GM21619 (cell line): ENCODE data around the gene GRAPL.
"Not testable (repeated sequence)": the region's sequence is repeated elsewhere in the genome, so short reads cannot be mapped to it uniquely, and the experiment has no call there.

Experiments used
- ATAC-seq: cut with Tn5 transposase; IDR thresholded peaks from one replicate; pipeline ENCODE4 v1.9.1; 2021; ENCODE audit not compliant: unreplicated experiment

Gene GRAPL

DNA sequence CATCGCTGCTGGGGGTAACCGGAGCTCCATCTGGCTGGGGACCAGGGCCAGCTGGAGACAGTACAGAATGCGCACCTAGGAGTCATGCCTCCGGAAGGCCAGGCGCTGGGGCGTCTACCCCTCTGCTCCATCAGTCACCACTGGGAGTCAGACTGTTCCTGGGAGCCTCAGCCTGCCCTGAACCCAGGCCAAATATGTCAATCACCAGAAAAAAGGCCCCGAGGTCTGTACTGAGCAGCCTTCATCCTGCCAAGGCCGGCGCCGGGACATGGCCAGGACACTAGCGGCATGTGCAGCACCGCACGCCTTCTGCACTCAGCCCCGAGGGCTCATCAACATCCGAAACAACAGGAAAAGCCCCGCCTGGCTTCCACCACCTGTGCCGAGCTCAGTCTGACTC is 8.7 kb downstream of the GRAPL start:
- ATAC-seq: peak; percentile 20

DNA sequence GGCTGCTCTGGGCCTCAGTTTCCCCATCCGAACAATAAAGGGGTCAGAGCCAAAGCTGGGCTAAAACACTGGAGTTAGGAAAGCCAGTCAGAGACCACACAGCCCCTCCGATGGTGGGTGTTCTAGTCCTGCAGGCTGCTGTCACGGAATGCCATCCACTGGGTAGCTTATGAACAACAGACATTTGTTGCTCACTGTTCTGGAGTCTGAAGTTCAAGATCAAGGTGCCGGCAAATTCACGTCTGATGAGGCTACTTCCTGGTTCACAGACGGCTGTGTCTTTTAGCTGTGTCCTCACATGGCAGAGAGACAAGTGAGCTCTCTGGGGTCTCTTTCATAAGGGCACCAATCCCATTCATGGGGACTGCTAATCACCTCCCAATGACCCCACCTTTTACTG is 9.2 kb downstream of the GRAPL start:
- not testable (repeated sequence) for ATAC-seq

DNA sequence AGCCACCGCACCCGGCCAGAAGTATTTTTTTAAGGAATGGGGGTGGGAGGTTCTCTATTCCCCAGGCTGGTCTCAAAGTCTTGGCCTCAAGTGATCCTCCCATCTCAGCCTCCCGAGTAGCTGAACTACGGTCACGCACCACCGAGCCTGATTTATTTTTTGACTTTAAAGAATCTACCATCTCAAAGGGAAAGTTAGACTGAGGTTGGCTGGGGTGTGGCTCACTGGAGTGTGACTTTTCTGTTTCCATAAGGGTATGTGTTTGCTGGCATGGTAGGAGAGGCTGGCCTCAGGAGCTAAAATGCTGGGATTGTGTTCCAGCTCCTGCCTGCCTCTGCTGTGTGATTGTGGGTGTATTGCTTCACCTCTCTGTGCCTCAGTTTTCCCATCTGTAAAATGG is 10.6 kb downstream of the GRAPL start:
- ATAC-seq: peak; percentile 25

DNA sequence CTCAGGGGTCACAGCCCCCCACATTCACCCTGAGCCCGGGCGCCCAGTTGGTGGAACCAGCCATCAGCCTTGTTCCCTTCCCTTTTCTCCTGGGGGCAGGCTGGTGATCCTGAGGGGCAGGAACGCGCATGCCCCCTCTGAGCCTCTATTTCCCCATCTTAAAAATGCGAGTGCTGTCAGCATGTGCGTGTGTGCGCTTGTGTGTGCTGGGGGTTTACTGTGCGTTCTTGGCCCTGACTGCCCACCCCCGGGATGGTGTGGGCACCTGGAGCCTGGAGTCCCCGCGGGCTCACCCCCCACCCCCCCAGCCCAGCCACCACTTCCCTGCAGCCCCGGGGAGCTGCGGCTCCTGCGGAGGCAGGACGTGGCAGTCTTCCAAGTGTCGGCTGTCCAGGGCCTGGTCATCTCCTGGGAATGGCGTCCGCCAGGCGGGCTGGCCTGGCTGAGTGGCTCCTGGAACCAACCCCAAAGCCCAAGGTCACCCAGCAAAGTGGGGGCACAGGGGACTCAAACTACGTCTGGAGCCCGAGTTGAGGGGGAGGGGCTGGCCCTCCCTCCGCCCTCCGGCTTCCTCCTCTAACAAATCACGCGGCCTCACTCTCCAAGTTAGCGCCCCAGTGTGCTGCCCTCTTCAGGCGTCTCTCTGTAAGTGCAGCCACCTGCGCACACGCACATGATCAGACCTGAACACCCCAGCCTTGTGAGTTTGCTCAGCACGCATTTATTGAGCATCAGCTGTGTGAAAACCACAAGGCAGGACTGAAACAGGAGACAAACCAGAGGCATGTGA is 14.2 kb downstream of the GRAPL start:
- ATAC-seq: not testable (repeated sequence)

DNA sequence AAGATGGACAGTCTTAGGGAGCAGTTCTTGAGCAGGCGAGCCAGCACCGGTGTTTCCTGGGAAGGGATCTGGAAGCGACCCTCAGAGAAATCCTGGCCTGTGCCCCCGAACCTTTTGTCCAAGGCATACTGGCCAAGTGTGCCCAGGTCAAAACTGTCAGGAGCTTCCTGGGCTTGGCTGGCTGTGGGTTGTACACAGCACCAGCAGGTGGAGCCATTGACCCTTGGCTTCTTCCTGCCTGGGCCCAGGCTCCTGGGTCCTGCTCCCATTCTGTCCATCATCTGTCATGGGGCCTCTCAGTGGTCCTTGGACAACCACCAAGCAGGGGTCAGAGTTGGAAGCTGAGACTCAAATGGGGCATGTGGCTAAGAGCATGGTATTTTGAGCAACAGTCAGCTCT is 15.0 kb downstream of the GRAPL start:
- ATAC-seq: not testable (repeated sequence)

DNA sequence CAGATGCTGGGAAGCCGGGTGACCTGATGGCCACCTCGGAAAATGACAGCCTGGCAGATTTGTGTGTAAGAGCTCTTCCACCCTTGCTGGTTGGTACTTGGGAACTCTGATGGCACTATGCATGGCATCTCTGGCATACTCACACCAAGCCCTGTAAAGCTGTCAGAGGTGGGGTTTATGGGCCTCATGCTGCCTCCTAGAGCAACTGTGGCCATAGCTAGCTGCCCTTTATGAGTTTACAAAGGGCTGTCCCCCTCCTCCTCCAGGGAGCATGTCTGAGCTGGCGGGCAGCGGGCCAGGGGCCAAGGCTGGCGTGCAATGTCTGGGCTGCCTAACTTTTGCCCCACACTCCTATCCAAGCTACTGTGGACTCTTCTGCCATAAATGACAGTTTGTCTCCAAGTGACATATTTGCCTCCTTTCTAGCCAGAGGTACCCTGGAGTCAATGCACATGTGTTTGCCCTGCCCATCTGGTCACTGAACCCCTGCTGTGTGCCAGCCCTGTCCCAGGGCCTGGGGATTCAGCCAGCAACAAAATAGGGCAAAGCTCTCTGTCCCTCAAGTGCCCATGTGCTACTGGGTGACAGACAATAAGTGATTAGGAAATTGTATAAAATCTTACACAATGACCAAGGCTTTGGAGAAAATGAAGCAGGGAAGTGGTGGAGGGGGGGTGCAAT is 15.8 kb downstream of the GRAPL start:
- not testable (repeated sequence) for ATAC-seq

DNA sequence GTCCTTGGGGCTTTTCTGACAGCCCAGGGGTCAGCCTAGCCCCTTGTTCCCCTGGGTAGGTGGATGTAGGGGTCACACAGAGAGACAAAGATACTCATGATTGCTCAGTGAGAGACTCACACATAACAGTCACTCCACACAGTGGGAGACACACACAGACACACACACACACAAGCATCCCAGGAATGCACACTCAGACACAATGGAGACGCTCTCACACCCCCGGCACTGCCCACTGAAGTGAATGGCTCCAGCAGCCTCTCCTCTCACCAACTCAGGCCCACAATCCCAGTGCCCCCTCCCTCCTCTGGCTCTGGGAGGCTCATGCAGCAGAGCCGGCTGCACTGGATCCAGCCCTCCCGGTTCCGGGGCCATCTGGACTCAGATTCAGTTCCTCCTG is 17.0 kb downstream of the GRAPL start:
- ATAC-seq: not testable (repeated sequence)

DNA sequence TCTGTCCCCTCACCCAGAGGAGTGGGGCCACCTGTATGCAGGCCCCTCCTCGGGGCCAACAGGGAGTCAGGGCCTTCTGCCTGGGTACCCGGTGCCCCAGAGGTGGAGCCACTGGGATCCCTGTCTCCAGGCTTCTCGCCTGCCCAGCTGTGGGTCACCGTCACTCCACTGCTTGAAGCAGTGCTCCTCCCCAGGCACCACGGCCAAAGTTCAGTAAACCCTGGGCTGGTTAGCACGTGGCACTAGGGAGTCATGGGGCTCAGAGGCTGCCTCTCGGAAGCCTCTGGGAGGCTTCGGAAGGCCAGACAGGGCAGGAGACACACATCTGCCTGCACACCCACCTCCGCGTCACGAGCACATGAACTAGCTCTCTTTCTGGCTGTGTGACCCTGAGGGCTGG is 18.1 kb downstream of the GRAPL start:
- not testable (repeated sequence) for ATAC-seq

DNA sequence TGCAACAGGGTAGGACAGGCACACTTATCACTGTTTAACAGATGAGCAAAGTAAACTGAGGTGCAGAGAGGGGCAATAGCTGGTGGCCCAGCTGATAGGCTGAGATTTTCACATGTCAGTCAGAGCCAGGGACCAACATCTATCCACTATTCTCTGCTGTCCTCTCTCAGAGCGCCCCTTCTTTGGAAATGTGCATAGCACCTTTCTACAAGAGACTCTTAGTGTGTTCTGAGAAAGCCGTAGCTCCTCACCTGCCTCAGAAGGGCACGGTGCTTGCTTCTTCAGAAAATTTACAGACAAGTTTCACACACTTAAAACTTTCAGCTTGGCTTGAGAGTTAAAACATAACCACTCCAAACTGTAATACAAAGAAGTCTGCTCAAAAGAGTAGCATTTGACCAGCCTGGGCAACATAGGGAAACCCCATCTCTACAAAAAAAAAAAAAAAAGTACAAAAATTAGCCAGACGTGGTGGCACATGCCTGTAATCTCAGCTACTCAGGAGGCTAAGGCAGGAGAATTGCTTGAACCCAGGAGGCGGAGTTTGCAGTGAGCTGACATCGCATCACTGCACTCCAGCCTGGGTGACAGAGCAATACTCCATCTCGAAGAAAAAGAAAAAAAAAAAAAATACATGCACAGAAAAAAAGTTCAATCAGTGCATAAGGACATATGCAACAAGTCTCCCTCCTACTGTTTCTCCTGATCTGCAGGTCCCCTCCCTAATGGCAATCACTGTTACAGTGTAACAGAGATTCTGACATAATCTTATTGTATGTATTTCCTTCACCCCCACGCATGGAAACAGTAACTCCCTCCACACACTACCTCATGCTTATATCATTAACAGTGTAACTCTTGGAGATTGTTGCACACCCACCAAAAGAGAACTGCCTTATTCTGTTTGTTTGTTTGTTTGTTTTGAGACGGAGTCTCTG is 23.6 kb downstream of the GRAPL start:
- not testable (repeated sequence) for ATAC-seq

DNA sequence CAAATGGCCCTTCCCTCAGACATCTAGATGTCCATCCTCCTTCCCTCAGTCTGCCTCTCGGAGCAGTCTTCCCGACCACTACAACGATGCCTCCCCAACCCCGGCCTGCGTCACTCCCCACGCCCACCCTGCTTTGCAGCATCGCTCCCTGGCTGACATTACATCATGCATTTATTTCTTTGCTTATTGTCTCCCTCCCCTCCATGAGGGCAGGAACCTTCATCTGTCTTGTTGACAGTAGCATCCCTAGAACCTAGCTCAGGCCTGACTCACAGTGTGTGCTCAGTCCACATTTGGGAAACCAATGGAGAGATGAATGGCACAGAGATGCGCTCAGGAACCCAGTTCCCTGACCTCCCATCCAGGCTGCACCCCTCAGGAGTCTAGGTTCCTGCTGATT is 30.2 kb downstream of the GRAPL start:
- ATAC-seq: not testable (repeated sequence)

DNA sequence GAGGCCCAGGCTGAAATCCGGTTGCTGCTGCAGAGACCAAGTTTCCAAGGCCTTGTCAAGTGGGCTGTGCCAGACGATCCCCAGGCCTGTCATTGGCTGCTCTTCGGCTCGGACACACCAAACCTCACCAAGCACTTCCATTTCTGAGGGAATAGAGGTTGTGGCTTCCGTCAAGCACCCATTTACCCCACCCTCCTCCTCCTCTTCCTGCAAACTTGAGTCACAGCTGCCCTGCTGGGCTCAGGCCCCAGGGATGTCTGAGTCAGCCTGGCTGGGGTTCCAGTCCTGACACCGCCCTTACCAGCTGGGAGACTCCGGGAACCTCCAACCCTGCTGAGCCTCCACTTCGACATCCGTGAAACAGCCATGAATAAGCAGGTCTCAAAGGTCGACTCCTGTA is 31.1 kb downstream of the GRAPL start:
- not testable (repeated sequence) for ATAC-seq

DNA sequence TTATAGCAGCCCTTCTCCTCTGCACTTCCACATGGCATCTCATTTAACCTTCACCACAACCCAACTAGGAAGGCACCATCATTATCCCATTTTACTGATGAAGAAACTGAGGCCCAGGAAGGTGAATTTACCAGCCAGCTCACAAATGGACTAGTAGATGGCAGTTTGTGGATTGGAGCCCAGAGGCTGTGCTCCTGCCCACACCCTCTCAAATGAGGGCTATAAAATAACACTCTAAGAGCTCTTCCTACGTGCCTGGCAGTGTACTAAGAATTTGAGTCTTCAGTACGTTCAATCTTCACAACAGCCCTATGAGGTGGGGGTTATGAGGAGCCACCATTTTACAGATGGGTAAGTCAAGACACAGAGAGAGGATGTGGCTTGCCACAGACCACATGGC is 31.5 kb downstream of the GRAPL start:
- not testable (repeated sequence) for ATAC-seq

DNA sequence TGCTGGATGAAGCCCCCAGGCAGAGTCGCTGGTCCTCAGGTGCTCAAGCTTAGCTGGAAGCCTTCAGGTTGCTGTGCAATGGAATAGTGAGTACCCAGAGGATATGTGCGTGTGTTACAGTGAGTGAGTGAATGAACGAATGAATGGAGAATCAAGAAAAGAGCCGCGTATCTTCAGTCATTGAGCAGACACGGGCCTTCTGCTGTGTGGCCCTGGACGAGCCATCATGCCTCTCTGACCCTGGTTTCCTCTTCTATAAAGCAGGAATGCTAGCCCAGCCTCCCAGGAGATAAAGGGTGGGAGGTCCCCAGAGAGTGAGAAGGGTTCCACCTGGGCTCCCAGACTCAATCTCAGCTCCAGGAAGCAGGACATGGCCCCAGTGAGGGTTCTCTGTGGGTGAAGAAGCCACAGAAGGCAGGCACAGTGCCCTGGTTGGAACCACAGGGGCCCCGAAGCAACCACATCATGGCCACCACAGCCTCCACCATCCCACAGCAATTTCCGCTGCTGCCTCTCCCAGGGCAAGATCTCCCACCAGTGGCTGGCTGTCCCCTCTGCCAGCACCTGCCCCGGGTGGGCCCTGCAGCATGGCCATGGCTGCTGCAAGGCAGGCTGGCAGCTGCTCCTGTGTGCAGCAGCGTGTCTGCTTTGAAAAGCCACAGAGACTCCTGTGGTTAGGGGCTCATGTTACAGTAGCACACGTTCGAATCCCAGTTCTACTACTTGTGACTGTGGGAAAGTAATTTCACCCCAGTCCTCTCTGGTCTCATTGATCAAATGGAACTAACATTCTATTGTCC is 34.1 kb downstream of the GRAPL start:
- ATAC-seq: peak; percentile 39

DNA sequence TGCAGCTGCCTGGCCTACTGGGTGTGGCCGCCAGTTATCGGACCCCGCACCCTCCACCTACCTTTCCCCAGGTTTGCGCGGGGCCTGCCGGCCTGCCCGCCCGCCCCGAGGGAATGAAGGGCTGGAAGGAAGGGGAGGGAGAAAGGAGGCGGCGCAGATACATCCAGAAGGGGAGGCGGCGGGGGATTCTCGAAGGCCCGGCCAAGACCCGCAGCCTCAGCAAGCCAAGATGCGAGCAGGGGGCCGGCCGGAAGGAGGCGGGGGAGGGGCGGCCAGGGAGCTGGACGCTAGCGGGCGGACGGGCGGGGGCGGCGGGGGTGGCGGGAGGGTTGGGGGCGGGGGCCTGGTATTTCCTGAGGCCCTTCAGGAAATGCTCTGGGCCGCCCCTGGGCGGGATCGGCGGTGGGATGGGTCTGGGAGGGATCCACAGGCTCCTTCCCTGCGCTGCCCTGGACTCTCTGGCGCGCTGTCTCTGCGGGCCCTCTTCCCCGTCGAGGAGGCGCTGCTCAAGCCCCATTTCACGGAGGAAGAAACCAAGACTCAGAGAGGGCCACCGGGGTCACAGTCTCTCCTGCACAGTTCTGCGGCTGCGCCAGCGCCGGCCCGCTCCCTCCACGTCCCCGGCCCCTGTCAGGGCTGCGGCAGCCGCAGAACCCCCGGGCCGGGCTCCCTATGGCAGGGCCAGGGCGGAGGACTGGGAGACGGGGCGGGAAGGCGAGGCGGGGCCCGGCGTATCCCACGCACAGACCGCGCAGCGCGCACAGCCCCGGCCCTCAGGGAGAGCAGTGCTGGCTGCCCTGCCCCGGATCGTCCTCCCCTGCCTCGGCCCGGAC is 35.2 kb downstream of the GRAPL start:
- ATAC-seq: not testable (repeated sequence)

DNA sequence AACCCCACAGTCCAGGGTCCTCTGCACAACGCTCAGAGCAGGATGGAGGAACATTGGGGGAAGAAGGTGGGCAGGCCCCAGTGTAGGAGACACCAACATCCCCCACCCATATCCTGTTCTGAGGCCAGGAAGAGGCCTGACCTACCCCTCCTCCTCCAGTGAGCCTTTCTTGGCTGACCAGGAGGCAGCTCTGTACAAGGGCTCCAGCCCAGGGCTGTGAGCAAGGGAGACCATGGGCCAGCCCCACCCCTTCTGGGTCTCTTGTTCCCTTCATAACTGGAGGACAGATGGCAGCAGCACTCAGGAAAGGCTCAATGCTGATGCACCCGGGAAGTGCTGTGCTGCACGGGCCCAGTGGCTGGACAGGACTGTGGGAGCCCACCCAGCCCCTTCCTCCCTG is 47.0 kb downstream of the GRAPL start:
- not testable (repeated sequence) for ATAC-seq

DNA sequence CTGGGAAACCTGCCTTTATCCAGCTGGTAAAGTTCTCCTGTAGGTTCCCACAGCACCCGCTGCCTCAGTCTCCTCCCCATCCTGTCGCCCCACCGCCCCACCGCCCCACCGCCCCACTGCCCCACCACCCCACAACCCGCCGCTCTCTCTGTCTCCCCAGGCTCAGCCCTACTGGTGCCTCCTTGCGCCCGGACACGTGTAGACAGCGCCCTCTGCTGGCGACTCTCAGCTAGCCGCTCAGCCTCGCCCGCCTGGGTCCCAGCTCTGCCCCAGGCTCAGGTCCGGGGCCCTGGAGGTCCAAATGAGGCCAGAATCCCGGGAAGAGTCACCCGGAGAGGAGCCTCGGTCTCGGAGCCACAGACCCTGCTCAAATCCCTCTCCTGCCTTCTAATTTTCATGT is 48.0 kb downstream of the GRAPL start:
- peak; percentile 71 for ATAC-seq

DNA sequence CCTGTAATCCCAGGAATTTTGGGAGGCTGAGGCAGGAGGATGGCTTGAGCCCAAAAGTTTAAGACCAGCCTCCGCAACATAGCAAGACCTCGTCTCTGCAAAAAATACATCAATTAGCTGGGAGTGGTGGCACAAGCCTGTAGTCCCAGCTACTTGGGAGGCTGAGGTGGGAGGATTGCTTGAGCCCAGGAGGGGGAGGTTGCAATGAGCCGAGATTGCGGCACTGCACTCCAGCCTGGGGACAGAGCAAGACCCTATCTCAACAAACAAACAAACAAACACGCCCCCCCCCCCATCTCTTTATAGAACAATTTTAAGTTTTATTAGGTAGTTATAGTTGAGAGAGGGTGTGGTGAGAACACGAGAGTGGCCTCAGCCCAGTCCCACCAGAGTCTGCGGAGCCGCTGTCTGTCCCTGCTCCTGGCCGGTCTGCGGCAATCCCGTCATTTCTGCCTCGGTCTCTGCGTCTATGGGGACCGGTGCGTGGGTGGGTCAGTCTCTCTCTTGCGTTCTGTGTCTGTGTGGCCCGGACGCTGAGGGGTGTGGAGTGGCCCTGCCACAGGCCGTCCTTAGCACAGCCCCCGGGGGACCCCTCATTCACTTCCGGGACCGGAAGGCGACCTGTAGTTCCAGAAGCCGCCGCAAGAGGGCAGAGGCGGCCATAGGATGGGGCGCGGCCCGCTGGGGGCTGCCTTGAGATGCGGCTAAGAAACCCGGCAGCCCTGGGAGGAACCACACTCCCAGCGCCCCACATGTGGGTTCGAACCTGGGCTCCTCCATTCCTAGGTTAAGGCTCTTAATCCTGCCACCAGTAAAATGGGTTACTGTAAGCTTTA is 53.9 kb downstream of the GRAPL start:
- ATAC-seq: peak; percentile 88
